Uterus (tissue), 2 donors: ENCODE data around the gene DNAH6.

ENCODE experiments used
- CTCF ChIP-seq, 4 experiments: fragments of 200-600 bp in 2 of 4; fragments of 450-650 bp in 2 of 4; sonication (generic) in 2 of 4; IDR thresholded peaks; one replicate each; pipeline ENCODE4 v1.5.1; 2016 to 2019; ENCODE audit warnings: antibody characterized with exemption in 4 of 4, mild to moderate bottlenecking in 2 of 4, moderate library complexity in 1 of 4
- POLR2A ChIP-seq, 2 donors: fragments of 450-650 bp; IDR thresholded peaks; one replicate each; pipeline ENCODE4 v1.6.1; 2016; ENCODE audit warnings: antibody characterized with exemption in 2 of 2, mild to moderate bottlenecking in 1 of 2, moderate library complexity in 1 of 2

GRCh38 chr2:84647267-84647666, 131.0 kb downstream of the DNAH6 start:
- TF ChIP-seq CTCF (IDR thresholded peaks at IDR 0.05): no peak
- TF ChIP-seq POLR2A (IDR thresholded peaks at IDR 0.05): no peak
